ENCODE results near the gene ADAMTS8.

The ADAMTS8 gene

GRCh38 chr11:130390071-130390758, 38.2 kb downstream of the ADAMTS8 start:
- DNase-seq: peak in 1 of 2 donors; percentile 30

GRCh38 chr11:130389335-130389935, 39.0 kb downstream of the ADAMTS8 start:
- DNase-seq: no peak

- no peak for DNase-seq
Measured at GRCh38 chr11:130388607-130389205, 39.7 kb downstream of the ADAMTS8 start.

DNA sequence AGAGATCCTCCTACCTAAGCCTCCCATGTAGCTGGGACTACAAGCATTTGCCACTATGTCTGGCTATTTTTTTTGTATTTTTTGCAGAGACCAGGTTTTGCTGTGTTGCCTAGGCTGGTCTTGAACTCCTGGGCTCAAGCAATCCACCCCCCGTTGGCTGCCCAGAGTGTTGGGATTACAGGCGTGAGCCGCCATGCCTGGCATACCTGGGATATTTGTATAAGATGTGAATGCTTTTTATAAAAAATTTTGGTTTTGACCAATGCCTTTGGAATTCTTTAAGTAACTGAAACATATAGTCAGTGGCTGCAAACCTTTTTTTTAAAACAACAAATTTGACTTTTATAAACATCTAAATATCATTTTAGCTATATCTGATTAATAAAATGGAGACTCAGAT, 42.4 kb downstream of the ADAMTS8 start:
- DNase-seq: no peak

DNA sequence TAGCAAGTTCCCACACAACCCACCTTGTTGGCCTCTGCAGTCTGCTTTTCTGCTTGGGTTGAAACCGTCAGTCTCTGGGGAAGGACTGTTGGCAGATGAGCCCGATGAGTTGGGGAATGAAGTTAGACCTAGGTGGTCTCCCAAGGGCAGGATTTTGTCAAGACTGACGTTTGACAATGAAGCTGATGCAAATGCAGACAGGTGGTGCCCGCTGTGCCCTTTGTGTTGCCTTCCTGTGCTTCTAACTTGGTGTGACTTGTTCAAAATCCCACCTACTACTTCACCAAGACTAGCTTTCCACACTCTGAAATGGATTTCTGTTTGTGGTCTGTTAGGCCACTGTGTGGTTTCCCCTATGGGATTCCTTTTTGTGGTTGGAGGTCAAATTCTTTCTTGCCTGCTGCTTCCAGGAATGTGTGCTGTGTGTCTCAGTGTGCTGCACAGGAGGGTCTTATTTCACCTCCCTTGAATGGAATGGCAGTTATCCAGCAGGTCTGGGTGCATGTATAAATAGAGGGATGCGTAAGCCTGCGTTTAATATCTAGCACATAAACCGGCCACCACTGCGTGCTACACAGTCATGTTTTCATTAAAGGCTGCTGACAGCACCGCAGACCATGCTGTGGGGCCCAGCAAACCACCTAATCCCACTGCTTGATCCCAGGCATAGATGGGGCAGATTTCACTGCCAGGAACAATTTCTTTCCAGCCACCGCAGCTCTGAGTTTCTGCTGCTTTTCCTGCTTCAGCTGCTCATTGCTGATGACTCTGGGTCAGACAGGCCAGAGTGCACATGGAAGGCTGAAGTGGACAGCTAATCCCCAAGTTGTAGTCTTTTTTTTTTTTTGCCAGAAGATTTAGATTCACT, 44.8 kb downstream of the ADAMTS8 start:
- no peak for DNase-seq

DNA sequence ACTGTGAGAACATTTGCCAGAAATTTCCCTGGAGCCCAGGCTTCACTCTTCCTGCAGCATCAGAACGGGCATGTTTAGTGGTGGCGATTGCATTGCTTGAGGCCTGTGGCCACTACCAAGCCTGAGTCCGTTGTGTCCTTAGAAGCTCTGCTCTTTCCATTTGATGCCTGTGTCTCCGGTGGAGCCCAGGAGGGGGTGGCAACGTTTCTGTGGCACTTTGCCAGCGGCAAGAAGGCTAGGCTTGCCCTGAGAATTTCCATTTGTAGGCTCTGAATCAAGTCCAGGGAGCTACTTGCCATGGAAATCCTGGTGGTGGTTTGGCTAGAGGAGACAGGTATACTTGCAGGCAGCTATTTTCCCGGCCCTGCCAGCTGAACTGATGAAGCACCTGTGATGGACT, 47.1 kb downstream of the ADAMTS8 start:
- no peak for DNase-seq

DNA sequence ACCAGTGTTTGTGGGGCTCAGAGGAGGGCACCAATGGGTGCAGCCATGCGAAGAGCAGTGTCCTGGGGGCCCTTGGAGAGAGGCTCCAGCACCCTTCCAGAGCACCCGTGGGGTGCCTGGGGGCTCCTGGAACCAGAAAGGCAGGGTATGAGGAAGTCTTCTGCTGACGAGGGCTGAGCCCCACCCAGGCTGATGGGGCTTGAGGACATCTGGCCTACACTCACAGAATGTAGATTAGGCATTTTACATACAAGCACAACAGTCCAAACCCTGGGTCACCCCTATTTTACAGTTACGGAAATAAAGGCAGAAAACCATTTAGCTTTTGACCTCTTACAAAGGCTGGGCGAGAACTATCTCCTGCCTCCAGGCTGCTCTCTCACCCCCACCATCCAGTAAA, 47.6 kb downstream of the ADAMTS8 start:
- no peak for DNase-seq

DNA sequence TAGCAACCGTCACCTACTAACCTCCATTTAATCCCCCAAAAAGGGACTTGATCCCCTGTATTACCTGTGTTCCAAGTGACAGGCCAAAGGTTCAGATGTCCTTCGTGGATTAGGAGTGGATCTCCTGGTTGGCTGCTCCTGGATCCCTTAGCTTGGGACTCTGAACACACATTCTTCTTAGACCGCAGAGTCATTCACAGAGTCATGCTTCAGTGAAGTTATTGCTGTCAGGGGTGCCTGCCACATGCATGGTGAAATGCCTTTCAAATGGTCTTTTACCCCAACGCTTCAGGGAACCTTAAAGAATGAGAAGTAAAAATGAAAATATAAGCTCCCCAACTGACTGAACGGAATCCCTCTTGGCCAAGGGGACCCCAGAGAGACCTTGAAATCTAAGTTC, 49.1 kb downstream of the ADAMTS8 start:
- DNase-seq: no peak

DNA sequence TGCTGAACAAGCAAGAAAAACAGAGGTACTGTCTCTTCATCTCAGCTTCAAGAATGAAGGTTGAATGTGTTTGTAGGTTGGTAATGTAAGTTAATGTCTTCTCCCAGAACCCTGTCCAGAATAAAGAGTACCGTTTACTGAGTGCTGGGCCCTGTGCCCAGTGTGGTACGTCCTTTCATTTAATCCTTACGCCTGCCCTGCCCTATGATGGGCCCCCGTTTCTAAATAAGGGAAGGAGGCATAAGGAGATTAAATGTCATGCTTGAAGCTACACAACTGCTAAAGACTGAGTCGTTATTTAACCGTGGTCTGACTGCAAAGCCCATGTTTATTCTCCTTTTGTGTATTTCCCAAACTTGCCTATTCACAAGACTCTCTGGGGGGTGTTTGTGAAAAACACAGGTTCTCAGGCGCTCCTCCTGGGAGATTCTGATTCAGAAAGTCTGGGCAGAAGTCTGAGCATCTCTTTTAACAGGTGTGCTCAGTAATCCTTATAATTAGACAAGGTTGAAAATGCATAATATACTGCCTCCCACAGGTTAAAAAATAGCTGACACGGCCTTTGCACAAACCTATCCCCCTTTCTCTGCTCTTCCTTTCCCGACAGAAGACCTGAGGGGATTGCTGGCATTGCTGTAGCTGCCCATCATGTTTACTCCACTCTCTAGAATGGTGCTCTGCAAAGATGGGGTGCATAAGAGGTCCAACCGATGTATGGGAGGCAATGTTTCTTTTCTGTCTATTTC, 57.4 kb downstream of the ADAMTS8 start:
- no peak for DNase-seq

- no peak for DNase-seq
Measured at GRCh38 chr11:130369713-130370112, 58.7 kb downstream of the ADAMTS8 start.

DNA sequence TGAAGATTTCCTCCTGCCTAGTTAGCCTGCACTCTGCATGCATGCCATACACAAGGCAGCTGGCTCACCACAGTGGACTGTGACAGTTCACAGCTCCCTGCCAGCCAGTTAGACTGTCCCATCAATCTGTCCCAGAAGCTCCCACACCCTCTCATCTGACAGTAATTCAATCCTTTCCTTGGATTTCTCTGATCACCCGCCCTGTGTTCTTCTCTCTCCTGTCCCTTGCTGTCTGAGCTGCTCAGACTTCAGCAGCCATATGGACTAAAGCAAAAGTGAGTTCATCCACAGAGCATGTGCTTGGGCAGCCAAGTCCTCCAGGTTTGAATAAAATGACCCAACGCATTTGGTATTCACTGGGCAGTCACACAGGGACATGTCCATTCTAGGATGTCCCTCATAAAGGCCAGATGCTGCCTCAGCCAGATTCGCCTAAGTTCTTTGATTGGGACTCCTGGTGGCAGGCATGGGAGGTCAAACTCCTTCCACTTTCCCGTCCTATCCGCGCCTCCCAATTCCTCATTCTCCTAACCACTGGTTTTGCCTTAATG, 59.2 kb downstream of the ADAMTS8 start:
- no peak for DNase-seq

DNA sequence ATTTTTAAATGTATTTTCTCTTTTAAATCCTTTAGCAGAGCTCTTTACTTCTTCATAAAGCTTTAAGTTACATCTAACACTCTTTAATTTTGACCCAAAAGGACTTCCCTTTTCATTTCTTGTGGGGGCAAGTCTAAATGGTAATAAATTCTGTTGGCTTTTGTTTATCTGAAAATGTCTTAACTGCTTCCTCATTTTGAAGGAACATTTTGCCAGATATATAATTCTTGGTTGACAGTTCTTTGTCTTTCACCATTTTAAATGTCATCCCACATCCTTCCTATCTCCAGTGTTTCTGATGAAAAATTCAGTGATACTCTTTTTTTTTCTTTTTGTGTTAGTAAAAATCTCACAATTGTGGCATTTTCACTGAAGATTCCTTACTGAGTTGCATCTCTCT, 69.0 kb downstream of the ADAMTS8 start:
- DNase-seq: no peak

- no peak for DNase-seq
Measured at GRCh38 chr11:130358398-130358797, 70.0 kb downstream of the ADAMTS8 start.
